T-helper 2 cell treated with Interferon-gamma antibody and Interleukin-4, amounts not matched to agents 5 μg/mL and 100 μg/mL, for 36 hours (primary cell): ENCODE results near the gene ACTA1.
A peak's percentile ranks its signal among the peaks of the same experiment; 100 is the strongest.
"Not testable (repeated sequence)": the region's sequence is repeated elsewhere in the genome, so short reads cannot be mapped to it uniquely, and the experiment has no call there.

Experiments
- DNase-seq: peaks from one replicate; pipeline ENCODE4 v3.0.0; 2021; ENCODE audit warnings: low spot score
- H3K27ac Mint-ChIP-seq: one replicate; pipeline ENCODE4 v1.8.0; 2021; ENCODE audit warnings: mild to moderate bottlenecking, mixed read lengths
- H3K27me3 Mint-ChIP-seq: one replicate; pipeline ENCODE4 v1.8.0; 2021; ENCODE audit warnings: low read depth, mixed read lengths
- H3K36me3 Mint-ChIP-seq: one replicate; pipeline ENCODE4 v1.8.0; 2021; ENCODE audit warnings: low read depth, mixed read lengths
- H3K4me1 Mint-ChIP-seq: one replicate; pipeline ENCODE4 v1.8.0; 2021; ENCODE audit warnings: low read depth, mixed read lengths
- H3K4me3 Mint-ChIP-seq: one replicate; pipeline ENCODE4 v1.8.0; 2022; ENCODE audit warnings: mild to moderate bottlenecking, moderate library complexity, mixed read lengths
- H3K9me3 Mint-ChIP-seq: one replicate; pipeline ENCODE4 v1.8.0; 2021; ENCODE audit warnings: mixed read lengths

ACTA1 gene

GRCh38 chr1:229432116-229432461 is 1.8 kb downstream of the ACTA1 start:
- H3K27me3 Mint-ChIP-seq = peaks cover 75% of the 10 kb centered on the region
- H3K36me3 Mint-ChIP-seq = peaks cover 4% of the 10 kb centered on the region
- H3K27ac Mint-ChIP-seq = no peak overlapping the region
- DNase-seq = no peak
- peaks cover 10% of the 10 kb centered on the region for H3K4me1 Mint-ChIP-seq
- H3K9me3 Mint-ChIP-seq = no peaks in the 10 kb centered on the region
- H3K4me3 Mint-ChIP-seq = no peak overlapping the region

GRCh38 chr1:229431284-229432115 is 2.4 kb downstream of the ACTA1 start:
- Mint-ChIP-seq H3K27ac (peak overlapping the region; percentile 66), H3K9me3 (no peaks in the 10 kb centered on the region), H3K4me3 (peak overlapping the region; percentile 69), H3K36me3 (peaks cover 4% of the 10 kb centered on the region), H3K4me1 (peaks cover 10% of the 10 kb centered on the region), H3K27me3 (peaks cover 75% of the 10 kb centered on the region)
- no peak for DNase-seq

DNA sequence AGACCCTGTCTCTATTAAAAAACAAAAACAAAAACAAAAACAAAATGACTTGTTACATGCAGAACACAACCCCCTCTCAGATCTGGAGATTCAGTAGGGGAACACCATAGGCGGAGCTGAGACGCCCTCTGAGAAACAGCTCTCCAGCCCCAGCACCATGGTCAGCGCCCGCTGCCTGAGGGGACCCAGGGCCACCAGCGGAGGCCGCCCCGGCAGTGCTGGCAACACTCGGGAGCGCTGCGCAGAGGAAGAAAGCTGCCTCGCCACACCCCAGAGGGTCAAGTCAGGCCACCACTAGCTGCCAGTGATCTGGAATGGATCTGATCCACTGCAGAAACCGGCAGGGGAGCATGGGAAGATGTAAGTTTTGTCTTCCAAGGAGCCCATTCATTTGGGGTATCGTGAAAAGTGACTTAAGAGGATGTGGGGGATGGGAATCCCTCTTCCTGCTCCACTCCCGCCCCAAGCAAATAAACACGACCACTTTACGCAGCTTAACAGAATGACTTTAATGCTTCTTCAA is 3.1 kb downstream of the ACTA1 start:
- Mint-ChIP-seq H3K36me3 (peaks cover 4% of the 10 kb centered on the region), H3K4me1 (peaks cover 10% of the 10 kb centered on the region), H3K27me3 (peaks cover 75% of the 10 kb centered on the region), H3K27ac (peak overlapping the region; percentile 66), H3K4me3 (peak overlapping the region; percentile 69), H3K9me3 (no peaks in the 10 kb centered on the region)
- peak; percentile 32 for DNase-seq

- Mint-ChIP-seq H3K27me3 (peaks cover 68% of the 10 kb centered on the region), H3K36me3 (peaks cover 4% of the 10 kb centered on the region), H3K4me1 (peaks cover 8% of the 10 kb centered on the region), H3K4me3 (no peak overlapping the region), H3K9me3 (peaks cover 4% of the 10 kb centered on the region), H3K27ac (no peak overlapping the region)
- DNase-seq = no peak
Observed at GRCh38 chr1:229428256-229428655, 5.6 kb downstream of the ACTA1 start.

DNA sequence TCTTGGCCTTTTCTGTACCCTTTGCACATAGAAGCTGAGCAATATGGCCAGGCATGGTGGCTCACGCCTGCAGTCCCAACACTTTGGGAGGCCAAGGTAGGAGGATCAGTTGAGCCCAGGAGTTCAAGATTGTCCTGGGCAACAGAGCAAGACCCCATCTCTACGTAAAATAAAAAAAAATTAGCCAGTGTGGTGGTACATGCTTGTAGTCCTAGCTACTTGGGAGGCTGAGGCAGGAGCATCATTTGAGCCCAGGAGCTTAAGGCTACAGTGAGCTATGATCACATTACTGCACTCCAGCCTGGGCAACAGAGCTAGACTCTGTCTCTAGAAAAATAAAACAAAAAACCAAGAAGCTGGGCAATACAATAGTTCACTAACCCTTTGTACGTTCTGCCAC is 6.3 kb downstream of the ACTA1 start:
- Mint-ChIP-seq H3K36me3 (peaks cover 4% of the 10 kb centered on the region), H3K4me3 (no peak overlapping the region), H3K9me3 (peaks cover 8% of the 10 kb centered on the region), H3K27ac (no peak overlapping the region), H3K27me3 (peaks cover 66% of the 10 kb centered on the region), H3K4me1 (peaks cover 8% of the 10 kb centered on the region)
- no peak for DNase-seq

GRCh38 chr1:229425564-229426159 is 8.2 kb downstream of the ACTA1 start:
- Mint-ChIP-seq H3K27ac (no peak overlapping the region), H3K27me3 (peaks cover 52% of the 10 kb centered on the region), H3K4me3 (no peak overlapping the region)

DNA sequence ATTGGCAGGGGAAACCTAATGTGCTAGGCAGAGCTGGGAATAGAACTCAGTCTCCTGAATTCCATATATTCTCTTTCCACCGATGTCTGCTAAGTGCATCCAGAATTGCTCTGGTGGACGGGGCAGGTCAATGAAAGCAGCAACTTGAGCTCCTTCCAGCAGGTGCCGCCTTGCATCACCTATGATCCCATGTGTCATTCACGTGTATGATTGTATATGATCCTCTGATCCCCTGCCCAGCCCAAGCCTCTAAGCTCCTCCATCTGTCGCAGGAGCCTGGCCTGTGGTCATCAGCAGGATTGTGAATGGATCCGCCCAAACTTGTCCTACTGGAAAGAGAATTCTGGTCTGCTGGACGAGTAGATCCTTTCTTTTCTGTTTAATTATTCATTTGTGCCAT is 13.1 kb downstream of the ACTA1 start:
- Mint-ChIP-seq H3K27ac (no peak overlapping the region), H3K27me3 (peaks cover 34% of the 10 kb centered on the region), H3K4me1 (no peaks in the 10 kb centered on the region), H3K4me3 (no peak overlapping the region), H3K36me3 (no peaks in the 10 kb centered on the region), H3K9me3 (peaks cover 8% of the 10 kb centered on the region)
- DNase-seq = no peak

More at GRCh38 chr1:229425564-229426159, 8.2 kb downstream of the ACTA1 start:
- peaks cover 8% of the 10 kb centered on the region for H3K9me3 Mint-ChIP-seq
- H3K4me1 Mint-ChIP-seq = no peaks in the 10 kb centered on the region
- DNase-seq = no peak
- H3K36me3 Mint-ChIP-seq = no peaks in the 10 kb centered on the region

GRCh38 chr1:229420224-229420623 is 13.7 kb downstream of the ACTA1 start:
- Mint-ChIP-seq H3K4me3 (no peak overlapping the region), H3K36me3 (no peaks in the 10 kb centered on the region), H3K9me3 (peaks cover 8% of the 10 kb centered on the region), H3K4me1 (no peaks in the 10 kb centered on the region), H3K27me3 (peaks cover 31% of the 10 kb centered on the region), H3K27ac (no peak overlapping the region)
- DNase-seq = no peak

GRCh38 chr1:229418586-229418985 is 15.3 kb downstream of the ACTA1 start:
- H3K4me3 Mint-ChIP-seq, H3K9me3 Mint-ChIP-seq, DNase-seq, H3K4me1 Mint-ChIP-seq, H3K27ac Mint-ChIP-seq, H3K36me3 Mint-ChIP-seq: not testable (repeated sequence)
- peaks cover 27% of the 10 kb centered on the region for H3K27me3 Mint-ChIP-seq

- H3K9me3 Mint-ChIP-seq, H3K4me3 Mint-ChIP-seq, H3K27ac Mint-ChIP-seq, H3K4me1 Mint-ChIP-seq, H3K36me3 Mint-ChIP-seq, DNase-seq: not testable (repeated sequence)
- H3K27me3 Mint-ChIP-seq = peaks cover 50% of the 10 kb centered on the region
Observed at GRCh38 chr1:229412810-229413209, 21.1 kb downstream of the ACTA1 start.

GRCh38 chr1:229412056-229412455 is 21.8 kb downstream of the ACTA1 start:
- peaks cover 11% of the 10 kb centered on the region for H3K4me1 Mint-ChIP-seq
- no peaks in the 10 kb centered on the region for H3K9me3 Mint-ChIP-seq
- H3K27me3 Mint-ChIP-seq = peaks cover 57% of the 10 kb centered on the region
- no peak for DNase-seq
- H3K36me3 Mint-ChIP-seq = no peaks in the 10 kb centered on the region
- no peak overlapping the region for H3K4me3 Mint-ChIP-seq
- no peak overlapping the region for H3K27ac Mint-ChIP-seq

DNA sequence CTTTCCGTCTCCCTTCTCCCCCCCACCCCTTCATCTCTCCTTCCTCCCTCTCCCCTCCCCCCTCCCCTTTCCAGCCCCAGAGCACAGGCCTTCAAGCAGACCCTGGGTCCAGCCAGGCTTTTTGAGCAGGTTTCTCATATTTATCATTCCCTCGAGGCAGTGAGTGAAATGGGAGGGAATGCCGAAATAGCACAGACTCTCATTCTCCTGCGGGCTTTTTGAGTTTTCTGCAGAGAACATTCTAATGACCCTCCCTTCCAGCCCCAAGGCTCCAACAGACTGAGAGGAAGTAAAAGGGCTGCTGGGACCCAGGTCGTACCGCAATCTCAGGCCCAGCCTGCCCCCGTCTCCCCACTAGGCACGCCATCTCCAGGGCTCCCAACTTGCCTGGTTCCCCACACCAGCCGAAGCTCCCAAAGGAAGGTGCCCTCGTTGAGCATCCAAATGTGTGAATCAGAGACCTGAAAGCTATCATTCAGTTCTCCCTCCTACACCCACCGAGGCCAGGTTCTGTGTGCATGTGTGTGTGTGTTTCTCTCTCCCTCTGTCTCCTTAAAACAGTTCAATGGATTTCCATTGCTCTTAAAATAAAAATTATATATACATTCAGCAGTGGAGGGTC is 22.3 kb downstream of the ACTA1 start:
- Mint-ChIP-seq H3K27ac (no peak overlapping the region), H3K4me1 (peaks cover 12% of the 10 kb centered on the region), H3K4me3 (no peak overlapping the region), H3K9me3 (no peaks in the 10 kb centered on the region), H3K27me3 (peaks cover 62% of the 10 kb centered on the region), H3K36me3 (no peaks in the 10 kb centered on the region)
- DNase-seq = no peak

DNA sequence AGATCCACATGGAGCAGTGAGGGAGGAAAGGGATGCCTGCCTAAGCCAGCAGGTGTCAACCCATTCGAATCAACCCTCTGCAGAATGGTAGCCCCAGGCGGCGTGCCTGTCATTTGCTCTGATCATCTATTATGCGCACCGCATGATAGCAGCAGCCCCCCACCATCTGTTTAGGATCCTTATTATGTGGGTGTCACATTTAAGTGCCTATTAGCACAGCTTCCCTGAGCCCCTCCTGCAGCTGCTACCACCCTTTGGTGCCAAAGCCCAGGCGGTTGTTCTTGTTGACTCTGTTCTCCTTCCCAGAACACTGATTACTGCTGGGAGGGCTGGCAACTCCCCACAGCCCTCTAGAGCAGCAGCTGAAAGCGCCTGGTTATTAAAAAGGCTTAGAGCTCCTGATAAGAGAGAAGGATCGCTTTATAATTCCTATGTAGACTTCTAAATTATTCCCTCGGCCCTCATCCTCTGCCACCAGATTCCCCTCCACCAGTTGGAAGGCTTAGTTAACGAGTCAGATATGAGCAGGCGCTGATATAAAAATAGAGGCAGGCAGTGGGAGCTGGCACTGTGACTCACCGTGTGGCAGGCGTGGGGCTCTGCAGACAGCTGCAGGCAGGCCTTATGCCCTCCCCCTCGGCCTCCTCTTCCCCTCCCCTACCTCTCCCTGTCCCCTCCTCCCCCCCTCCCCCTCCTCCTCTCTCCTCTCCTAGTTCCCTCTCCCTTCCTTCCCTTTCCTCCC is 23.0 kb downstream of the ACTA1 start:
- H3K27ac Mint-ChIP-seq = no peak overlapping the region
- peak overlapping the region; percentile 55 for H3K4me3 Mint-ChIP-seq
- peaks cover 12% of the 10 kb centered on the region for H3K4me1 Mint-ChIP-seq
- peaks cover 67% of the 10 kb centered on the region for H3K27me3 Mint-ChIP-seq
- no peaks in the 10 kb centered on the region for H3K36me3 Mint-ChIP-seq
- DNase-seq = no peak
- no peaks in the 10 kb centered on the region for H3K9me3 Mint-ChIP-seq

DNA sequence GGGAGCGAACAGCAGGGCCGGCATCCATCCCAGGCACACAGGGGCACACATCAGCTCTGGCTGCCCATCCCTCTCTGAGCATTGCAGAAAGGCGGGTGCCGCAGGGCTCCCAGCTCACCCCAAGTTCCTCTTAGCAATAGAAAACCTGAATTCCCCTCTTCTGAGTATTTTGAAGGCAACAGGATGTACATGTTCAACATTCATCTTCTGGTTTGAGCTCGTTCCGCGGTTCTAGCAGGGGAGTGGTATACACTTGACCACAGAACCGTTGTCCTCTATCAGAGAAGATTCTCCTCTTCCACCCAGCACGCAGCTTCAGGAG is 23.6 kb downstream of the ACTA1 start:
- no peaks in the 10 kb centered on the region for H3K9me3 Mint-ChIP-seq
- peaks cover 12% of the 10 kb centered on the region for H3K4me1 Mint-ChIP-seq
- H3K27me3 Mint-ChIP-seq = peaks cover 72% of the 10 kb centered on the region
- DNase-seq = no peak
- H3K27ac Mint-ChIP-seq = no peak overlapping the region
- H3K36me3 Mint-ChIP-seq = no peaks in the 10 kb centered on the region
- peak overlapping the region; percentile 55 for H3K4me3 Mint-ChIP-seq
